ENCODE measurements around the gene DLEC1. TPM values are rescaled to one million over a fixed set of nuclear protein-coding genes. Genes with fewer than 3 reads are reported as not detected.

DLEC1 gene
- total RNA-seq, 1 experiment from 2014 or later, result 0.81 TPM

DNA sequence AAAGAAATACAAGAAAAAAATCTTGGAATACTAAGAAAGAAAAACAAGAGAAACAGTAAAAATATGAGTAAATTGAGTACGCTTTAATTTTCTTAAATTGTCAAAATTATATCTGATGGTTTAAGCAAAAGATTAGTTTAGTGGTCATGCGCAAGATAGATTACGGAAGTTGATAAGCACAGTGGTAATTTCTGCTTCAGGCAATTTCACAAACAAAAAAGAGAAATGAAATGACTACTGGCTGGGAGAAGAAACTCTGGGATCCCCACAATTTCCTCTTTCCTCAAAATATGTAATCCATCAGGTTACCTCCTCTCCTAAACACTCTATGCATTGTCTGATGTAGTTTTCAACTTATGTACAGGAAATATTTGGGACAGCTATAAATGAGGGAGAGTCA lies 108.4 kb downstream of the DLEC1 start:
- Mint-ChIP-seq H3K4me3 (no peak overlapping the region), H3K27ac (no peak overlapping the region), H3K36me3 (peaks cover 2% of the 10 kb centered on the region; the same call in 1 of the 2 replicates), H3K9me3 (peaks cover 22% of the 10 kb centered on the region), H3K4me1 (no peaks in the 10 kb centered on the region), H3K27me3 (ENCODE audit: low read depth) (peaks cover 17% of the 10 kb centered on the region)
- ChIA-PET POLR2A (no interaction called here), CTCF (no interaction called here)
- DNase-seq (ENCODE audit: low spot score), result no peak
- no peak for ATAC-seq
- TF ChIP-seq, protein P1, sequence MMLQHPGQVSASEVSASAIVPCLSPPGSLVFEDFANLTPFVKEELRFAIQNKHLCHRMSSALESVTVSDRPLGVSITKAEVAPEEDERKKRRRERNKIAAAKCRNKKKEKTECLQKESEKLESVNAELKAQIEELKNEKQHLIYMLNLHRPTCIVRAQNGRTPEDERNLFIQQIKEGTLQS (CRISPR knock-in tag; conservative IDR thresholded peaks at IDR 0.05), result no peak
- TF ChIP-seq, protein P2, sequence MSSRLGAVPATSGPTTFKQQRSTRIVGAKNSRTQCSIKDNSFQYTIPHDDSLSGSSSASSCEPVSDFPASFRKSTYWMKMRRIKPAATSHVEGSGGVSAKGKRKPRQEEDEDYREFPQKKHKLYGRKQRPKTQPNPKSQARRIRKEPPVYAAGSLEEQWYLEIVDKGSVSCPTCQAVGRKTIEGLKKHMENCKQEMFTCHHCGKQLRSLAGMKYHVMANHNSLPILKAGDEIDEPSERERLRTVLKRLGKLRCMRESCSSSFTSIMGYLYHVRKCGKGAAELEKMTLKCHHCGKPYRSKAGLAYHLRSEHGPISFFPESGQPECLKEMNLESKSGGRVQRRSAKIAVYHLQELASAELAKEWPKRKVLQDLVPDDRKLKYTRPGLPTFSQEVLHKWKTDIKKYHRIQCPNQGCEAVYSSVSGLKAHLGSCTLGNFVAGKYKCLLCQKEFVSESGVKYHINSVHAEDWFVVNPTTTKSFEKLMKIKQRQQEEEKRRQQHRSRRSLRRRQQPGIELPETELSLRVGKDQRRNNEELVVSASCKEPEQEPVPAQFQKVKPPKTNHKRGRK (CRISPR knock-in tag; IDR thresholded peaks at IDR 0.05; ENCODE audit: borderline replicate concordance), result no peak
- TF ChIP-seq ZNF317 (CRISPR knock-in tag; IDR thresholded peaks at IDR 0.05; ENCODE audit: borderline replicate concordance, low read depth), result no peak
- no peak for TF ChIP-seq KAT7 (CRISPR knock-in tag; IDR thresholded peaks at IDR 0.05; ENCODE audit: borderline replicate concordance)
- TF ChIP-seq, protein P3, sequence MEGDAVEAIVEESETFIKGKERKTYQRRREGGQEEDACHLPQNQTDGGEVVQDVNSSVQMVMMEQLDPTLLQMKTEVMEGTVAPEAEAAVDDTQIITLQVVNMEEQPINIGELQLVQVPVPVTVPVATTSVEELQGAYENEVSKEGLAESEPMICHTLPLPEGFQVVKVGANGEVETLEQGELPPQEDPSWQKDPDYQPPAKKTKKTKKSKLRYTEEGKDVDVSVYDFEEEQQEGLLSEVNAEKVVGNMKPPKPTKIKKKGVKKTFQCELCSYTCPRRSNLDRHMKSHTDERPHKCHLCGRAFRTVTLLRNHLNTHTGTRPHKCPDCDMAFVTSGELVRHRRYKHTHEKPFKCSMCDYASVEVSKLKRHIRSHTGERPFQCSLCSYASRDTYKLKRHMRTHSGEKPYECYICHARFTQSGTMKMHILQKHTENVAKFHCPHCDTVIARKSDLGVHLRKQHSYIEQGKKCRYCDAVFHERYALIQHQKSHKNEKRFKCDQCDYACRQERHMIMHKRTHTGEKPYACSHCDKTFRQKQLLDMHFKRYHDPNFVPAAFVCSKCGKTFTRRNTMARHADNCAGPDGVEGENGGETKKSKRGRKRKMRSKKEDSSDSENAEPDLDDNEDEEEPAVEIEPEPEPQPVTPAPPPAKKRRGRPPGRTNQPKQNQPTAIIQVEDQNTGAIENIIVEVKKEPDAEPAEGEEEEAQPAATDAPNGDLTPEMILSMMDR (IDR thresholded peaks at IDR 0.05), result no peak
- TF ChIP-seq, protein P4, sequence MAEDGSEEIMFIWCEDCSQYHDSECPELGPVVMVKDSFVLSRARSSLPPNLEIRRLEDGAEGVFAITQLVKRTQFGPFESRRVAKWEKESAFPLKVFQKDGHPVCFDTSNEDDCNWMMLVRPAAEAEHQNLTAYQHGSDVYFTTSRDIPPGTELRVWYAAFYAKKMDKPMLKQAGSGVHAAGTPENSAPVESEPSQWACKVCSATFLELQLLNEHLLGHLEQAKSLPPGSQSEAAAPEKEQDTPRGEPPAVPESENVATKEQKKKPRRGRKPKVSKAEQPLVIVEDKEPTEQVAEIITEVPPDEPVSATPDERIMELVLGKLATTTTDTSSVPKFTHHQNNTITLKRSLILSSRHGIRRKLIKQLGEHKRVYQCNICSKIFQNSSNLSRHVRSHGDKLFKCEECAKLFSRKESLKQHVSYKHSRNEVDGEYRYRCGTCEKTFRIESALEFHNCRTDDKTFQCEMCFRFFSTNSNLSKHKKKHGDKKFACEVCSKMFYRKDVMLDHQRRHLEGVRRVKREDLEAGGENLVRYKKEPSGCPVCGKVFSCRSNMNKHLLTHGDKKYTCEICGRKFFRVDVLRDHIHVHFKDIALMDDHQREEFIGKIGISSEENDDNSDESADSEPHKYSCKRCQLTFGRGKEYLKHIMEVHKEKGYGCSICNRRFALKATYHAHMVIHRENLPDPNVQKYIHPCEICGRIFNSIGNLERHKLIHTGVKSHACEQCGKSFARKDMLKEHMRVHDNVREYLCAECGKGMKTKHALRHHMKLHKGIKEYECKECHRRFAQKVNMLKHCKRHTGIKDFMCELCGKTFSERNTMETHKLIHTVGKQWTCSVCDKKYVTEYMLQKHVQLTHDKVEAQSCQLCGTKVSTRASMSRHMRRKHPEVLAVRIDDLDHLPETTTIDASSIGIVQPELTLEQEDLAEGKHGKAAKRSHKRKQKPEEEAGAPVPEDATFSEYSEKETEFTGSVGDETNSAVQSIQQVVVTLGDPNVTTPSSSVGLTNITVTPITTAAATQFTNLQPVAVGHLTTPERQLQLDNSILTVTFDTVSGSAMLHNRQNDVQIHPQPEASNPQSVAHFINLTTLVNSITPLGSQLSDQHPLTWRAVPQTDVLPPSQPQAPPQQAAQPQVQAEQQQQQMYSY (CRISPR knock-in tag; IDR thresholded peaks at IDR 0.05), result no peak
- TF ChIP-seq SMAD4 (CRISPR knock-in tag; IDR thresholded peaks at IDR 0.05), result no peak
- no peak for TF ChIP-seq HMGA2 (CRISPR knock-in tag; IDR thresholded peaks at IDR 0.05)
- no peak for TF ChIP-seq IRF2 (CRISPR knock-in tag; IDR thresholded peaks at IDR 0.05; ENCODE audit: borderline replicate concordance, low read depth)

DNA sequence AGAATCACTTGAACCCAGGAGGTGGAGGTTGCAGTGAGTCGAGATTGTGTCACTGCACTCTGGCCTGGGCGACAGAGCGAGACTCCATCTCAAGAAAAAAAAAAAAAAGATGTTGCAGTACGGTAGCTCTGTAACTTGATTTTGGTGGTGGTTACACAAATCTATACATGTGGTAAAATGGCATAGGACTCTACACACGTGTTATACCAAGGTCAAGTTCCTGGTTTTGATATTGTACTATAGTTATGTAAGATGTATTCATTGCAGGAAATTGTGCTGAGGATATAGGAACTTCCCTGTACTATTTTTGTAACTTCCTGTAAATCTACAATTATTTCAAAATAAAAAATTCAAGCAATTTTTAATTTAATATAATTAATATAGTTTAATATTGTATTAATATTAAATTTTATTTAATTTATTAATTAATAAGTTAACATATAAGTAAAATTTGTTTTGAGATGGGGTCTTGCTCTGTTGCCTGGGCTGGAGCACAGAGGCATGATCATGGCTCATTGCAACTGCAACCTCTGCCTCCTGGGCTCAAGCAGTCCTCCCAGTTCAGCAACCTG lies 109.4 kb downstream of the DLEC1 start:
- Mint-ChIP-seq H3K4me3 (no peak overlapping the region), H3K9me3 (peaks cover 22% of the 10 kb centered on the region), H3K36me3 (peaks cover 2% of the 10 kb centered on the region; the same call in 1 of the 2 replicates), H3K27ac (no peak overlapping the region), H3K27me3 (ENCODE audit: low read depth) (peaks cover 17% of the 10 kb centered on the region), H3K4me1 (no peaks in the 10 kb centered on the region)
- POLR2A ChIA-PET, result no interaction called here
- CTCF ChIA-PET, result no interaction called here
- TF ChIP-seq HMGA2 (CRISPR knock-in tag; IDR thresholded peaks at IDR 0.05), result peak; percentile 93
- TF ChIP-seq, protein P5, sequence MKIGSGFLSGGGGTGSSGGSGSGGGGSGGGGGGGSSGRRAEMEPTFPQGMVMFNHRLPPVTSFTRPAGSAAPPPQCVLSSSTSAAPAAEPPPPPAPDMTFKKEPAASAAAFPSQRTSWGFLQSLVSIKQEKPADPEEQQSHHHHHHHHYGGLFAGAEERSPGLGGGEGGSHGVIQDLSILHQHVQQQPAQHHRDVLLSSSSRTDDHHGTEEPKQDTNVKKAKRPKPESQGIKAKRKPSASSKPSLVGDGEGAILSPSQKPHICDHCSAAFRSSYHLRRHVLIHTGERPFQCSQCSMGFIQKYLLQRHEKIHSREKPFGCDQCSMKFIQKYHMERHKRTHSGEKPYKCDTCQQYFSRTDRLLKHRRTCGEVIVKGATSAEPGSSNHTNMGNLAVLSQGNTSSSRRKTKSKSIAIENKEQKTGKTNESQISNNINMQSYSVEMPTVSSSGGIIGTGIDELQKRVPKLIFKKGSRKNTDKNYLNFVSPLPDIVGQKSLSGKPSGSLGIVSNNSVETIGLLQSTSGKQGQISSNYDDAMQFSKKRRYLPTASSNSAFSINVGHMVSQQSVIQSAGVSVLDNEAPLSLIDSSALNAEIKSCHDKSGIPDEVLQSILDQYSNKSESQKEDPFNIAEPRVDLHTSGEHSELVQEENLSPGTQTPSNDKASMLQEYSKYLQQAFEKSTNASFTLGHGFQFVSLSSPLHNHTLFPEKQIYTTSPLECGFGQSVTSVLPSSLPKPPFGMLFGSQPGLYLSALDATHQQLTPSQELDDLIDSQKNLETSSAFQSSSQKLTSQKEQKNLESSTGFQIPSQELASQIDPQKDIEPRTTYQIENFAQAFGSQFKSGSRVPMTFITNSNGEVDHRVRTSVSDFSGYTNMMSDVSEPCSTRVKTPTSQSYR (CRISPR knock-in tag; IDR thresholded peaks at IDR 0.05), result no peak
- DNase-seq (ENCODE audit: low spot score) (no peak), ATAC-seq (no peak)

DNA sequence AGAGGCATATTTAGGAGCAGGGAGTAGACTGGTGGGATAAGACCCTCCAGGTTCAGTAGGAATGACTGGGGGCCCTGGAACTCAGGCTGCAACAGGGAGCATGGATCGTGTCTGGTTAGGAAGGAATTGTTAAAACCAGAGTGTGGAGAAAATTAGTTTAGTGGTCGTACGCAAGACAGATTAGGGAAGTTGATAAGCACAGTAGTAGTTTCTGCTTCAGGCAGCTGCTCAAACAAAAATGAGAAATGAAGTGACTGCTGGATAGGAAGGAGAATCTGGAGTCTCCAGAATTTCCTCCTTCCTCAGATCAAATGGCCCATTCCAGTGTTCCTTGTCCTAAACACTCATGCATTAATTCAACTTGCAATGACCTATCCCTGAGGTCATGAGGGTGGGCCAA lies 110.7 kb downstream of the DLEC1 start:
- DNase-seq (ENCODE audit: low spot score), result no peak
- ATAC-seq, result no peak
- no peak overlapping the region for H3K4me3 Mint-ChIP-seq
- POLR2A ChIA-PET, result no interaction called here
- H3K4me1 Mint-ChIP-seq, result no peaks in the 10 kb centered on the region
- H3K27ac Mint-ChIP-seq, result no peak overlapping the region
- H3K27me3 Mint-ChIP-seq (ENCODE audit: low read depth), result peaks cover 17% of the 10 kb centered on the region
- TF ChIP-seq SMAD4 (CRISPR knock-in tag; IDR thresholded peaks at IDR 0.05) (no peak), ZNF396 (CRISPR knock-in tag; IDR thresholded peaks at IDR 0.05; ENCODE audit: borderline replicate concordance) (no peak), SMAD3 (CRISPR knock-in tag; IDR thresholded peaks at IDR 0.05; ENCODE audit: borderline replicate concordance) (no peak), ZBTB21 (CRISPR knock-in tag; IDR thresholded peaks at IDR 0.05; ENCODE audit: borderline replicate concordance) (no peak), ZNF671 (CRISPR knock-in tag; IDR thresholded peaks at IDR 0.05) (no peak), ZNF138 (CRISPR knock-in tag; conservative IDR thresholded peaks at IDR 0.05) (no peak), SP1 (CRISPR knock-in tag; conservative IDR thresholded peaks at IDR 0.05) (no peak), NR2C2 (CRISPR knock-in tag; IDR thresholded peaks at IDR 0.05) (no peak)
- TF ChIP-seq, protein P6, sequence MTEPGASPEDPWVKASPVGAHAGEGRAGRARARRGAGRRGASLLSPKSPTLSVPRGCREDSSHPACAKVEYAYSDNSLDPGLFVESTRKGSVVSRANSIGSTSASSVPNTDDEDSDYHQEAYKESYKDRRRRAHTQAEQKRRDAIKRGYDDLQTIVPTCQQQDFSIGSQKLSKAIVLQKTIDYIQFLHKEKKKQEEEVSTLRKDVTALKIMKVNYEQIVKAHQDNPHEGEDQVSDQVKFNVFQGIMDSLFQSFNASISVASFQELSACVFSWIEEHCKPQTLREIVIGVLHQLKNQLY (CRISPR knock-in tag; IDR thresholded peaks at IDR 0.05), result no peak
- TF ChIP-seq, protein P7, sequence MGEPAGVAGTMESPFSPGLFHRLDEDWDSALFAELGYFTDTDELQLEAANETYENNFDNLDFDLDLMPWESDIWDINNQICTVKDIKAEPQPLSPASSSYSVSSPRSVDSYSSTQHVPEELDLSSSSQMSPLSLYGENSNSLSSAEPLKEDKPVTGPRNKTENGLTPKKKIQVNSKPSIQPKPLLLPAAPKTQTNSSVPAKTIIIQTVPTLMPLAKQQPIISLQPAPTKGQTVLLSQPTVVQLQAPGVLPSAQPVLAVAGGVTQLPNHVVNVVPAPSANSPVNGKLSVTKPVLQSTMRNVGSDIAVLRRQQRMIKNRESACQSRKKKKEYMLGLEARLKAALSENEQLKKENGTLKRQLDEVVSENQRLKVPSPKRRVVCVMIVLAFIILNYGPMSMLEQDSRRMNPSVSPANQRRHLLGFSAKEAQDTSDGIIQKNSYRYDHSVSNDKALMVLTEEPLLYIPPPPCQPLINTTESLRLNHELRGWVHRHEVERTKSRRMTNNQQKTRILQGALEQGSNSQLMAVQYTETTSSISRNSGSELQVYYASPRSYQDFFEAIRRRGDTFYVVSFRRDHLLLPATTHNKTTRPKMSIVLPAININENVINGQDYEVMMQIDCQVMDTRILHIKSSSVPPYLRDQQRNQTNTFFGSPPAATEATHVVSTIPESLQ (CRISPR knock-in tag; IDR thresholded peaks at IDR 0.05), result no peak
- H3K36me3 Mint-ChIP-seq, result peaks cover 2% of the 10 kb centered on the region; the same call in 1 of the 2 replicates
- CTCF ChIA-PET, result no interaction called here
- H3K9me3 Mint-ChIP-seq, result peaks cover 22% of the 10 kb centered on the region

All from WTC11 (cell line).